GM23338 (cell line): Measurements from ENCODE around the gene EEF2KMT. TPM values are rescaled to one million over a fixed set of nuclear protein-coding genes. Genes with fewer than 3 reads are reported as not detected.
"Not testable (repeated sequence)": the region's sequence is repeated elsewhere in the genome, so short reads cannot be mapped to it uniquely, and the experiment has no call there.

Source experiments
- ATAC-seq: fragments of 200-7000 bp; cut with Tn5 transposase; 3 replicates; pipeline ENCODE4 v1.9.1; 2020
- DNase-seq: peaks from one replicate; pipeline ENCODE4 v3.0.0-alpha.2; 2015; ENCODE audit warnings: low spot score
- H2AFZ ChIP-seq: fragments of 200-600 bp; sonication (generic); 2 replicates; pipeline ENCODE4 v1.8.0; 2016; ENCODE audit warnings: antibody characterized with exemption, mild to moderate bottlenecking, moderate library complexity
- H3F3A ChIP-seq: fragments of 200-600 bp; sonication (generic); replicated peaks from 2 replicates; pipeline ENCODE4 v1.8.0; 2017; ENCODE audit warnings: antibody characterized with exemption, mixed run types, low read depth
- H3K27ac ChIP-seq: fragments of 200-600 bp; sonication (generic); 2 replicates; pipeline ENCODE4 v1.6.1; 2016; ENCODE audit warnings: low read depth
- H3K27me3 ChIP-seq: fragments of 200-600 bp; sonication (generic); 2 replicates; pipeline ENCODE4 v1.8.0; 2016; ENCODE audit warnings: mild to moderate bottlenecking, mixed run types, moderate library complexity; ENCODE audit not compliant: insufficient read depth
- H3K36me3 ChIP-seq: fragments of 200-600 bp; sonication (generic); 2 replicates; pipeline ENCODE4 v1.8.0; 2016; ENCODE audit warnings: mild to moderate bottlenecking; ENCODE audit not compliant: insufficient read depth
- H3K4me1 ChIP-seq: fragments of 200-600 bp; sonication (generic); 2 replicates; pipeline ENCODE4 v1.8.0; 2016; ENCODE audit warnings: mild to moderate bottlenecking, moderate library complexity; ENCODE audit not compliant: insufficient read depth
- H3K4me2 ChIP-seq: fragments of 200-600 bp; sonication (generic); 2 replicates; pipeline ENCODE4 v1.7.1; 2017; ENCODE audit warnings: mixed run types
- H3K4me3 ChIP-seq: fragments of 200-600 bp; sonication (generic); 2 replicates; pipeline ENCODE4 v1.6.1; 2016; ENCODE audit warnings: mixed run types
- H3K79me2 ChIP-seq: fragments of 200-600 bp; sonication (generic); replicated peaks from 2 replicates; pipeline ENCODE4 v1.8.0; 2017; ENCODE audit warnings: mild to moderate bottlenecking; ENCODE audit not compliant: insufficient read depth
- H3K9me2 ChIP-seq: fragments of 200-600 bp; sonication (generic); 2 replicates; pipeline ENCODE4 v1.8.0; 2017; ENCODE audit not compliant: insufficient read depth
- H4K20me1 ChIP-seq: fragments of 200-600 bp; sonication (generic); replicated peaks from 2 replicates; pipeline ENCODE4 v1.8.0; 2017; ENCODE audit warnings: mild to moderate bottlenecking; ENCODE audit not compliant: insufficient read depth
- H3K27ac Mint-ChIP-seq: 2 replicates; pipeline ENCODE4 v1.8.0; 2020; ENCODE audit warnings: inconsistent platforms, mild to moderate bottlenecking, moderate library complexity, mixed read lengths
- H3K27me3 Mint-ChIP-seq: 3 replicates; pipeline ENCODE4 v1.8.0; 2022; ENCODE audit warnings: low read depth, mild to moderate bottlenecking, moderate library complexity, mixed read lengths, inconsistent platforms; ENCODE audit not compliant: insufficient read depth, poor library complexity
- H3K36me3 Mint-ChIP-seq: 3 replicates; pipeline ENCODE4 v1.8.0; 2021; ENCODE audit warnings: low read depth, mild to moderate bottlenecking, inconsistent platforms, moderate library complexity, mixed read lengths
- H3K4me1 Mint-ChIP-seq: 3 replicates; pipeline ENCODE4 v1.8.0; 2020; ENCODE audit warnings: mild to moderate bottlenecking, inconsistent platforms, mixed read lengths
- H3K4me3 Mint-ChIP-seq: 3 replicates; pipeline ENCODE4 v1.8.0; 2021; ENCODE audit warnings: moderate library complexity, mild to moderate bottlenecking, inconsistent platforms, mixed read lengths
- H3K9me3 Mint-ChIP-seq: 3 replicates; pipeline ENCODE4 v1.8.0; 2020; ENCODE audit warnings: moderate library complexity, mild to moderate bottlenecking, inconsistent platforms, mixed read lengths
- ETS1 ChIP-seq: IDR thresholded peaks from 2 replicates; pipeline ENCODE4 v1.6.1; 2016; ENCODE audit warnings: antibody characterized with exemption
- polyA plus RNA-seq: library from polyadenylated mRNA; unstranded; fragments of >200 nt; fragmentation: Nextera tagmentation; extraction: Ambion mirVana; gene quantifications from 2 replicates; pipeline ENCODE4 v1.2.1, GENCODE V29; 2016
- total RNA-seq: library from RNA; depleted of rRNA; stranded (reverse); fragments of >200 nt; shearing (Covaris generic); gene quantifications from 2 replicates; pipeline ENCODE4 v1.2.3, GENCODE V29; 2014
- TF ChIP-seq, protein P1 (sequence below): fragments of 250-450 bp; sonication (Bioruptor Pico); IDR thresholded peaks from 2 replicates; pipeline ENCODE4 v1.5.0; 2020; ENCODE audit warnings: mild to moderate bottlenecking, moderate library complexity

The EEF2KMT gene
- total and polyA plus RNA-seq, 2 experiments from 2014 or later = 24.0 to 37.1 TPM

DNA sequence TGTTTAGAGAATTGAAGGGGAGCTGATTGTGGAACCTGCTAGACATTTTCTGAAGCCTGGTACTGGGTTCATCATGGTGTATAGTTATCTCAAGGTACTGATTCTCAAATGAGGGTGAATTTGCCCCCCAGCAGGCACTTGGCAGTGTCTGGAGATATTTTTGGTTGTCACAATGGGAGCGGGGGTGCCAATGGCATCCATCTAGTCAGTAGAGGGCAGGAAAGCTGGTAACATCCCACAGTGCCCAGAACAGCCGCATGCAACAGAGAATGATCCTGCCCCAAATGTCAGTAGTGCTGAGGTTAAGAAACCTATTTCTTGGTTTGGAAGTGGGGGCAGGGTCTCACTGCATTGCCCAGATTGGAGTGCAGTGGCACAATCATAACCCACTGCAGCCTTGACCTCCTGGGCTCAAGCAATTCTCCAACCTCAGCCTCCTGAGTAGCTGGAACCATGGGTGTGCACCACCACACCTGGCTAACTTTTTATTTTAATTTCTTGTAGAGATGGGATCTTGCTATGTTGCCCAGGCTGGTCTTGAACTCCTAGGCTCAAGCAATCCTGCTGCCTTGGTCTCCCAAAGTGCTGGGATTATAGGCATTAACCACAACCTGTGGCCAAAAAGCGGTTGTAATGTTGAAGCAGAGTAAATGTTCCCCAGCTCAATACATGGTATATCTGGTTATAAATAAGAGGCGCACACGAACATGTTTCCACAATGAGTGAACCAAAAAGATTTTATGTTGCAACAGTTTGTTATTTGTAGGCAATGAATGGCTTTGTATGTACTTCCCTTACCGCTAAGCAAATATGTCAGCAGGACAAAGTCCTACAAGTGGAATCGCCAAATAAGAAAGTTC is 46.4 kb upstream of the EEF2KMT start (continued):
- TF ChIP-seq, protein P1, sequence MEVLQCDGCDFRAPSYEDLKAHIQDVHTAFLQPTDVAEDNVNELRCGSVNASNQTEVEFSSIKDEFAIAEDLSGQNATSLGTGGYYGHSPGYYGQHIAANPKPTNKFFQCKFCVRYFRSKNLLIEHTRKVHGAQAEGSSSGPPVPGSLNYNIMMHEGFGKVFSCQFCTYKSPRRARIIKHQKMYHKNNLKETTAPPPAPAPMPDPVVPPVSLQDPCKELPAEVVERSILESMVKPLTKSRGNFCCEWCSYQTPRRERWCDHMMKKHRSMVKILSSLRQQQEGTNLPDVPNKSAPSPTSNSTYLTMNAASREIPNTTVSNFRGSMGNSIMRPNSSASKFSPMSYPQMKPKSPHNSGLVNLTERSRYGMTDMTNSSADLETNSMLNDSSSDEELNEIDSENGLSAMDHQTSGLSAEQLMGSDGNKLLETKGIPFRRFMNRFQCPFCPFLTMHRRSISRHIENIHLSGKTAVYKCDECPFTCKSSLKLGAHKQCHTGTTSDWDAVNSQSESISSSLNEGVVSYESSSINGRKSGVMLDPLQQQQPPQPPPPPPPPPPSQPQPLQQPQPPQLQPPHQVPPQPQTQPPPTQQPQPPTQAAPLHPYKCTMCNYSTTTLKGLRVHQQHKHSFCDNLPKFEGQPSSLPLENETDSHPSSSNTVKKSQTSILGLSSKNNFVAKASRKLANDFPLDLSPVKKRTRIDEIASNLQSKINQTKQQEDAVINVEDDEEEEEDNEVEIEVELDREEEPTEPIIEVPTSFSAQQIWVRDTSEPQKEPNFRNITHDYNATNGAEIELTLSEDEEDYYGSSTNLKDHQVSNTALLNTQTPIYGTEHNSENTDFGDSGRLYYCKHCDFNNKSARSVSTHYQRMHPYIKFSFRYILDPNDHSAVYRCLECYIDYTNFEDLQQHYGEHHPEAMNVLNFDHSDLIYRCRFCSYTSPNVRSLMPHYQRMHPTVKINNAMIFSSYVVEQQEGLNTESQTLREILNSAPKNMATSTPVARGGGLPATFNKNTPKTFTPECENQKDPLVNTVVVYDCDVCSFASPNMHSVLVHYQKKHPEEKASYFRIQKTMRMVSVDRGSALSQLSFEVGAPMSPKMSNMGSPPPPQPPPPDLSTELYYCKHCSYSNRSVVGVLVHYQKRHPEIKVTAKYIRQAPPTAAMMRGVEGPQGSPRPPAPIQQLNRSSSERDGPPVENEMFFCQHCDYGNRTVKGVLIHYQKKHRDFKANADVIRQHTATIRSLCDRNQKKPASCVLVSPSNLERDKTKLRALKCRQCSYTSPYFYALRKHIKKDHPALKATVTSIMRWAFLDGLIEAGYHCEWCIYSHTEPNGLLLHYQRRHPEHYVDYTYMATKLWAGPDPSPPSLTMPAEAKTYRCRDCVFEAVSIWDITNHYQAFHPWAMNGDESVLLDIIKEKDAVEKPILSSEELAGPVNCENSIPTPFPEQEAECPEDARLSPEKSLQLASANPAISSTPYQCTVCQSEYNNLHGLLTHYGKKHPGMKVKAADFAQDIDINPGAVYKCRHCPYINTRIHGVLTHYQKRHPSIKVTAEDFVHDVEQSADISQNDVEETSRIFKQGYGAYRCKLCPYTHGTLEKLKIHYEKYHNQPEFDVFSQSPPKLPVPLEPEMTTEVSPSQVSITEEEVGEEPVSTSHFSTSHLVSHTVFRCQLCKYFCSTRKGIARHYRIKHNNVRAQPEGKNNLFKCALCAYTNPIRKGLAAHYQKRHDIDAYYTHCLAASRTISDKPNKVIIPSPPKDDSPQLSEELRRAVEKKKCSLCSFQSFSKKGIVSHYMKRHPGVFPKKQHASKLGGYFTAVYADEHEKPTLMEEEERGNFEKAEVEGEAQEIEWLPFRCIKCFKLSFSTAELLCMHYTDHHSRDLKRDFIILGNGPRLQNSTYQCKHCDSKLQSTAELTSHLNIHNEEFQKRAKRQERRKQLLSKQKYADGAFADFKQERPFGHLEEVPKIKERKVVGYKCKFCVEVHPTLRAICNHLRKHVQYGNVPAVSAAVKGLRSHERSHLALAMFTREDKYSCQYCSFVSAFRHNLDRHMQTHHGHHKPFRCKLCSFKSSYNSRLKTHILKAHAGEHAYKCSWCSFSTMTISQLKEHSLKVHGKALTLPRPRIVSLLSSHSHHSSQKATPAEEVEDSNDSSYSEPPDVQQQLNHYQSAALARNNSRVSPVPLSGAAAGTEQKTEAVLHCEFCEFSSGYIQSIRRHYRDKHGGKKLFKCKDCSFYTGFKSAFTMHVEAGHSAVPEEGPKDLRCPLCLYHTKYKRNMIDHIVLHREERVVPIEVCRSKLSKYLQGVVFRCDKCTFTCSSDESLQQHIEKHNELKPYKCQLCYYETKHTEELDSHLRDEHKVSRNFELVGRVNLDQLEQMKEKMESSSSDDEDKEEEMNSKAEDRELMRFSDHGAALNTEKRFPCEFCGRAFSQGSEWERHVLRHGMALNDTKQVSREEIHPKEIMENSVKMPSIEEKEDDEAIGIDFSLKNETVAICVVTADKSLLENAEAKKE (CRISPR knock-in tag) = no peak
- TF ChIP-seq ETS1 = no peak

DNA sequence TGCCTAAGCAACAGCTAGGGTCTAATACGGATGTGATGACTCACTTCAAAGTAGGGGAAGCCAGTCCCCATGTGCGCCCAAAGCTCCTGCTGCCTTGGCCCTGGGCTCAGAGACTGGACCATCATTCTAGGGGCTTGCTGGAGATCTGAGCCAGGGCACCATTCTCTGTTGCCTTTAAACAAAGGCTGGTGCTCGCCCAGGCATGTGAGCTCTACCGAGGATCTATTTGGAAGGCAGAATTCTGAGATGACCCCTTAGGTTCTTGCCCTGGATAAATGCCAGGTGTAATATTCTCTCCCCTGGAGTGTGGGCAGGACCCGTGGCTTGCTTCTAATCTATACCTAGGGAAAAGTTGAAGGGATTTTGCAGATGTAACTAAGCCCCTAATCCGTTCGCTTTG is 42.6 kb upstream of the EEF2KMT start:
- not testable (repeated sequence) for H3K9me3 Mint-ChIP-seq, H3K4me2 ChIP-seq, H3K4me3 Mint-ChIP-seq, H3F3A ChIP-seq, H3K4me3 ChIP-seq, H2AFZ ChIP-seq, H3K36me3 ChIP-seq, ATAC-seq, H3K27ac Mint-ChIP-seq, H3K4me1 ChIP-seq, H3K27me3 Mint-ChIP-seq, H3K27me3 ChIP-seq, H3K27ac ChIP-seq, H3K79me2 ChIP-seq, DNase-seq, H3K9me2 ChIP-seq, H4K20me1 ChIP-seq, H3K36me3 Mint-ChIP-seq
- H3K4me1 Mint-ChIP-seq = peaks cover 11% of the 10 kb centered on the region
